ENCODE results near the gene ACOX3.

The ACOX3 gene

GRCh38 chr4:8467016-8467415, 26.5 kb upstream of the ACOX3 start:
- DNase-seq = no peak

- DNase-seq = no peak
These were observed 25.4 kb upstream of the ACOX3 start for GRCh38 chr4:8465615-8466611.

GRCh38 chr4:8464381-8464780, 23.9 kb upstream of the ACOX3 start:
- DNase-seq = no peak

GRCh38 chr4:8463811-8464210, 23.3 kb upstream of the ACOX3 start:
- DNase-seq = no peak

GRCh38 chr4:8461616-8462015, 21.1 kb upstream of the ACOX3 start:
- DNase-seq = no peak

- no peak for DNase-seq
These were observed 20.6 kb upstream of the ACOX3 start for GRCh38 chr4:8461086-8461485.

GRCh38 chr4:8459867-8460445, 19.4 kb upstream of the ACOX3 start:
- no peak for DNase-seq

GRCh38 chr4:8457646-8458252, 17.2 kb upstream of the ACOX3 start:
- no peak for DNase-seq

- no peak for DNase-seq
These were observed 13.4 kb upstream of the ACOX3 start for GRCh38 chr4:8453957-8454356.

GRCh38 chr4:8451440-8452182, 11.1 kb upstream of the ACOX3 start:
- no peak for DNase-seq

- no peak for DNase-seq
These were observed 5.6 kb upstream of the ACOX3 start for GRCh38 chr4:8446122-8446521.

GRCh38 chr4:8443801-8444200, 3.3 kb upstream of the ACOX3 start:
- DNase-seq = no peak

GRCh38 chr4:8442596-8443358, 2.3 kb upstream of the ACOX3 start:
- no peak for DNase-seq

- DNase-seq = no peak
These were observed 1.1 kb upstream of the ACOX3 start for GRCh38 chr4:8441499-8442091.

- DNase-seq = no peak
These were observed 520 bp downstream of the ACOX3 start for GRCh38 chr4:8439914-8440491.

GRCh38 chr4:8439168-8439567, 1.4 kb downstream of the ACOX3 start:
- DNase-seq = no peak

GRCh38 chr4:8438743-8439142, 1.8 kb downstream of the ACOX3 start:
- no peak for DNase-seq

GRCh38 chr4:8437281-8437680, 3.2 kb downstream of the ACOX3 start:
- no peak for DNase-seq

- DNase-seq = peak; percentile 23
These were observed 4.8 kb downstream of the ACOX3 start for GRCh38 chr4:8435656-8436121.

GRCh38 chr4:8434251-8435073, 6.1 kb downstream of the ACOX3 start:
- no peak for DNase-seq

- no peak for DNase-seq
These were observed 7.4 kb downstream of the ACOX3 start for GRCh38 chr4:8433136-8433535.
